PC-3 (cell line): ENCODE data around the gene C8B. TPM values are rescaled to one million over a fixed set of nuclear protein-coding genes. Genes with fewer than 3 reads are reported as not detected.

Experiments
- ATAC-seq: fragments of 200-7000 bp; cut with Tn5 transposase; 2 replicates; pipeline ENCODE4 v1.9.1; 2020; ENCODE audit warnings: mild to moderate bottlenecking, moderate library complexity
- BruUV-seq: library from RNA; stranded (reverse); fragments of 400-500 nt; replicated peaks from 2 replicates; lab custom pipeline; 2021; lab: Mats Ljungman, UMichigan
- CTCF ChIA-PET: fragments of 300-600 bp; sonication (Branson Sonifier 250); formaldehyde crosslinking; loops from one replicate; lab custom pipeline; 2022; ENCODE audit warnings: antibody characterized with exemption; lab: Charles Lee
- POLR2A ChIA-PET: fragments of 300-600 bp; sonication (Branson Sonifier 250); formaldehyde crosslinking; loops from one replicate; lab custom pipeline; 2022; ENCODE audit warnings: antibody characterized with exemption; ENCODE audit not compliant: unreplicated experiment; lab: Charles Lee
- DNase-seq: peaks from one replicate; pipeline ENCODE4 v3.0.0-alpha.2; 2015
- H2AFZ ChIP-seq: fragments of 300-600 bp; sonication (generic); 2 replicates; pipeline ENCODE4 v1.6.0; 2016; ENCODE audit warnings: antibody characterized with exemption, low read length
- H3F3A ChIP-seq: fragments of 300-600 bp; sonication (generic); one replicate; pipeline ENCODE4 v1.6.0; 2017; ENCODE audit warnings: antibody characterized with exemption, low read length, control low read depth, mild to moderate bottlenecking; ENCODE audit not compliant: unreplicated experiment
- H3K27ac ChIP-seq: fragments of 300-600 bp; sonication (generic); 2 replicates; pipeline ENCODE4 v1.5.1; 2016; ENCODE audit warnings: mild to moderate bottlenecking, low read length
- H3K27me3 ChIP-seq: fragments of 300-600 bp; sonication (generic); 2 replicates; pipeline ENCODE4 v1.6.1; 2016; ENCODE audit warnings: low read length, mixed read lengths
- H3K36me3 ChIP-seq: fragments of 300-600 bp; sonication (generic); 2 replicates; pipeline ENCODE4 v1.6.1; 2016; ENCODE audit warnings: low read depth, mixed run types, low read length, mixed read lengths
- H3K4me1 ChIP-seq: fragments of 300-600 bp; sonication (generic); 2 replicates; pipeline ENCODE4 v1.5.1; 2016; ENCODE audit warnings: low read length; ENCODE audit not compliant: insufficient read depth
- H3K4me2 ChIP-seq: fragments of 300-600 bp; sonication (generic); 2 replicates; pipeline ENCODE4 v1.6.0; 2016; ENCODE audit warnings: low read length
- H3K4me3 ChIP-seq: fragments of 300-600 bp; sonication (generic); 2 replicates; pipeline ENCODE4 v1.5.1; 2016; ENCODE audit warnings: mild to moderate bottlenecking, low read length, mixed read lengths
- H3K79me2 ChIP-seq: fragments of 300-600 bp; sonication (generic); 2 replicates; pipeline ENCODE4 v1.6.1; 2017; ENCODE audit warnings: low read length, mixed read lengths
- H3K9ac ChIP-seq: fragments of 300-600 bp; sonication (generic); 2 replicates; pipeline ENCODE4 v1.6.0; 2016; ENCODE audit warnings: mild to moderate bottlenecking, low read length
- H3K9me2 ChIP-seq: fragments of 300-600 bp; sonication (generic); replicated peaks from 2 replicates; pipeline ENCODE4 v1.6.1; 2016; ENCODE audit warnings: mixed run types, low read length, mixed read lengths
- H3K9me3 ChIP-seq: fragments of 300-600 bp; sonication (generic); 2 replicates; pipeline ENCODE4 v1.6.1; 2016; ENCODE audit warnings: low read length, mixed read lengths
- H4K20me1 ChIP-seq: fragments of 300-600 bp; sonication (generic); 2 replicates; pipeline ENCODE4 v1.6.1; 2016; ENCODE audit warnings: low read length, mixed read lengths
- EZH2 ChIP-seq: fragments of 300-600 bp; sonication (generic); IDR thresholded peaks from one replicate; pipeline ENCODE4 v1.6.1; 2017; ENCODE audit warnings: antibody characterized with exemption, mild to moderate bottlenecking, low read length; ENCODE audit not compliant: unreplicated experiment
- EZH2phosphoT487 ChIP-seq: fragments of 300-600 bp; sonication (generic); IDR thresholded peaks from 2 replicates; pipeline ENCODE4 v1.6.1; 2018; ENCODE audit warnings: mild to moderate bottlenecking, antibody characterized with exemption, low read length, borderline replicate concordance
- intact Hi-C: fragments of 100-400 bp; cut with micrococcal nuclease; formaldehyde crosslinking; loops from 2 replicates; pipeline ENCODE4 v1.9.0; 2023
- total RNA-seq: library from RNA; depleted of rRNA; stranded (reverse); fragments of >200 nt; gene quantifications from 2 replicates; pipeline ENCODE4 v1.2.3, GENCODE V29; 2014
- TF ChIP-seq, protein P1 (sequence below): fragments of 300-600 bp; sonication (generic); conservative IDR thresholded peaks from 2 replicates; pipeline ENCODE4 v1.5.1; 2017; ENCODE audit warnings: antibody characterized with exemption, low read depth, mild to moderate bottlenecking, low read length

The C8B gene
- total RNA-seq, 1 experiment from 2014 or later, result not detected

GRCh38 chr1:56983484-56983883 is 17.7 kb upstream of the C8B start:
- H2AFZ ChIP-seq, result no peak overlapping the region
- POLR2A ChIA-PET, result no interaction called here
- no peak overlapping the region for H3K27ac ChIP-seq
- H3K36me3 ChIP-seq, result no peaks in the 10 kb centered on the region
- H3K4me1 ChIP-seq, result no peaks in the 10 kb centered on the region
- CTCF ChIA-PET, result no interaction called here
- H3K27me3 ChIP-seq, result peaks cover 31% of the 10 kb centered on the region
- no peak overlapping the region for H3K4me3 ChIP-seq
- H3K9me3 ChIP-seq, result no peaks in the 10 kb centered on the region
- H3F3A ChIP-seq, result no peaks in the 10 kb centered on the region
- ATAC-seq (no peak), DNase-seq (no peak)
- no TSS peak for BruUV-seq
- intact Hi-C loops, result no loop called here
- H3K9ac ChIP-seq, result no peak overlapping the region
- H3K79me2 ChIP-seq, result no peaks in the 10 kb centered on the region
- TF ChIP-seq, protein P1, sequence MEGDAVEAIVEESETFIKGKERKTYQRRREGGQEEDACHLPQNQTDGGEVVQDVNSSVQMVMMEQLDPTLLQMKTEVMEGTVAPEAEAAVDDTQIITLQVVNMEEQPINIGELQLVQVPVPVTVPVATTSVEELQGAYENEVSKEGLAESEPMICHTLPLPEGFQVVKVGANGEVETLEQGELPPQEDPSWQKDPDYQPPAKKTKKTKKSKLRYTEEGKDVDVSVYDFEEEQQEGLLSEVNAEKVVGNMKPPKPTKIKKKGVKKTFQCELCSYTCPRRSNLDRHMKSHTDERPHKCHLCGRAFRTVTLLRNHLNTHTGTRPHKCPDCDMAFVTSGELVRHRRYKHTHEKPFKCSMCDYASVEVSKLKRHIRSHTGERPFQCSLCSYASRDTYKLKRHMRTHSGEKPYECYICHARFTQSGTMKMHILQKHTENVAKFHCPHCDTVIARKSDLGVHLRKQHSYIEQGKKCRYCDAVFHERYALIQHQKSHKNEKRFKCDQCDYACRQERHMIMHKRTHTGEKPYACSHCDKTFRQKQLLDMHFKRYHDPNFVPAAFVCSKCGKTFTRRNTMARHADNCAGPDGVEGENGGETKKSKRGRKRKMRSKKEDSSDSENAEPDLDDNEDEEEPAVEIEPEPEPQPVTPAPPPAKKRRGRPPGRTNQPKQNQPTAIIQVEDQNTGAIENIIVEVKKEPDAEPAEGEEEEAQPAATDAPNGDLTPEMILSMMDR, result no peak
- no peaks in the 10 kb centered on the region for H4K20me1 ChIP-seq
- no peaks in the 10 kb centered on the region for H3K9me2 ChIP-seq
- no peak overlapping the region for H3K4me2 ChIP-seq

- CTCF ChIA-PET, result no interaction called here
- no peaks in the 10 kb centered on the region for H3K36me3 ChIP-seq
- no peak overlapping the region for H2AFZ ChIP-seq
- H4K20me1 ChIP-seq, result no peaks in the 10 kb centered on the region
- POLR2A ChIA-PET, result no interaction called here
- peaks cover 30% of the 10 kb centered on the region for H3K27me3 ChIP-seq
- no peak overlapping the region for H3K4me2 ChIP-seq
- H3K9me3 ChIP-seq, result no peaks in the 10 kb centered on the region
- no TSS peak for BruUV-seq
- no peaks in the 10 kb centered on the region for H3K9me2 ChIP-seq
- DNase-seq (no peak), ATAC-seq (no peak)
- TF ChIP-seq EZH2, result no peak
- TF ChIP-seq, protein P1, result no peak
- no peak for TF ChIP-seq EZH2phosphoT487
- no peaks in the 10 kb centered on the region for H3K79me2 ChIP-seq
- no peak overlapping the region for H3K4me3 ChIP-seq
- H3F3A ChIP-seq, result no peaks in the 10 kb centered on the region
- H3K27ac ChIP-seq, result no peak overlapping the region
- H3K4me1 ChIP-seq, result no peaks in the 10 kb centered on the region
- intact Hi-C loops, result no loop called here
- no peak overlapping the region for H3K9ac ChIP-seq
Observed at GRCh38 chr1:56979986-56980755, 14.4 kb upstream of the C8B start.

DNA sequence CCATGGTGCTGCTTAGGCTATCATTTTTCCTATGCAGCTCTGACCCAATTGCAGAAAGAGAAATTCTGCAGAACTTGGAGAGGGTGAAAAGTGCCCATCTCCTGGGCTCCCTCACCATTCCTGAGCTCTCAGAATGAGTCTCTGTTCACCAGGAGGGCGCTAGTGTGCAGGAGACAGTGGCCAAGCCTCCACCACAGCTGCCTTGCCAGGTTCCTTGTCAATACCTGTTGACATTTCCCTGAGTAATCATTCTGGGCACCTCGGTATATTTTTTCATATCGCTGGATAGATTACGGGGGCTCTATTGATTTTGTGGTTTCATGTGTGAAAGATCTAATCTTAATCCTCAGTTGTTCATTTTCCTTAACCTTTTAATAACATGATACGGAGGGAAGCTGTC is 13.0 kb upstream of the C8B start:
- no peak for DNase-seq
- TF ChIP-seq EZH2phosphoT487 (no peak), EZH2 (no peak)
- TF ChIP-seq, protein P1, result 0 out of 2 replicates have a peak, but pooled peaks have one; percentile 10
- BruUV-seq, result no TSS peak
- H3K9me2 ChIP-seq, result no peaks in the 10 kb centered on the region
- no peaks in the 10 kb centered on the region for H3F3A ChIP-seq
- no peaks in the 10 kb centered on the region for H3K36me3 ChIP-seq
- ChIA-PET POLR2A (no interaction called here), CTCF (no interaction called here)
- no peaks in the 10 kb centered on the region for H3K4me1 ChIP-seq
- H2AFZ ChIP-seq, result no peak overlapping the region
- no peak overlapping the region for H3K4me3 ChIP-seq
- no peak for ATAC-seq
- H3K4me2 ChIP-seq, result no peak overlapping the region
- H4K20me1 ChIP-seq, result no peaks in the 10 kb centered on the region
- intact Hi-C loops, result no loop called here
- H3K27ac ChIP-seq, result no peak overlapping the region
- H3K79me2 ChIP-seq, result no peaks in the 10 kb centered on the region
- no peaks in the 10 kb centered on the region for H3K9me3 ChIP-seq
- H3K27me3 ChIP-seq, result peaks cover 30% of the 10 kb centered on the region
- H3K9ac ChIP-seq, result no peak overlapping the region
